Cerebellar nuclear complex (tissue), 1 donor: ENCODE measurements around the gene NTN1.

Source experiments
- DNase-seq, 2 experiments: peaks; one replicate each; lab custom pipeline; 2025; lab: John Stamatoyannopoulos, UW

Gene NTN1

DNA sequence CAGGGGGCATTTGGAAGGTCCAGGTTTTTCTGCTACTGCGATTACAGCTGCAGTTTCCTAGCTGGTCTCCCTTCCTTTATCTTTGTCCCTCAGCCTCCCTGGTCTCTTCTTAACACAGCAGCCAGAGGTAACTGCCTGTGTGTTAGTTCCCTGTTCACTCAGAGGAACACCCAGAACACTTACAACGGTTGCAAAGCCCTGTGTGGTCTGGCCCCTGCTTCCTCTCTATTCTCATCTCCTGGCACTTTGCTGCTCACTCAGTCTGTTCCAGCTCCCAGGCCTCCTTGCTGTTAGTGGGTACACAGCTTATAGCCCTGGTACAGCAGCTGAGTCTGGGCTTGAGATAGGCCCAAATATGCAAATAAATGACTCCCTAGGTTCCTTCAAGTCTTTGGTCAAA, 16.4 kb downstream of the NTN1 start:
- DNase-seq, result no peak

DNA sequence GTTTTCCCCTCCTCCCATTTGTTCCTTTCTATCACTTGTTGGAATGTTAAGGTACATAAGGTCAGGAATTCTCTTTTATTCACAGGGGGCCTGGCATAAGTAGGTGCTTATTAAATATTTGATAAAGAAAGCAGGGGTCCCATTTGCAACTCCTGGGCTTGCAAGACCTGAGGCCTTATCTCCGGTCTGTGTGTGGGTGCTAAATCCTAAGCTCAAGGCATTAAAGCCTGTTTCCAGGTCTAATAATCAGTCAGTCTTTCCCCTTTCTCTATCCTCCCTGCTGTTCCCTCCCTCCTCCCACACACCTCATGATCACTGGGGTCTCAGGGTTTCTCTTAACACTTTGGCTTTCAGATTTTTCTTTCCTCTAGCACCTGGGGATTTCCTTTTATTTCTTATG, 17.1 kb downstream of the NTN1 start:
- DNase-seq, result no peak

DNA sequence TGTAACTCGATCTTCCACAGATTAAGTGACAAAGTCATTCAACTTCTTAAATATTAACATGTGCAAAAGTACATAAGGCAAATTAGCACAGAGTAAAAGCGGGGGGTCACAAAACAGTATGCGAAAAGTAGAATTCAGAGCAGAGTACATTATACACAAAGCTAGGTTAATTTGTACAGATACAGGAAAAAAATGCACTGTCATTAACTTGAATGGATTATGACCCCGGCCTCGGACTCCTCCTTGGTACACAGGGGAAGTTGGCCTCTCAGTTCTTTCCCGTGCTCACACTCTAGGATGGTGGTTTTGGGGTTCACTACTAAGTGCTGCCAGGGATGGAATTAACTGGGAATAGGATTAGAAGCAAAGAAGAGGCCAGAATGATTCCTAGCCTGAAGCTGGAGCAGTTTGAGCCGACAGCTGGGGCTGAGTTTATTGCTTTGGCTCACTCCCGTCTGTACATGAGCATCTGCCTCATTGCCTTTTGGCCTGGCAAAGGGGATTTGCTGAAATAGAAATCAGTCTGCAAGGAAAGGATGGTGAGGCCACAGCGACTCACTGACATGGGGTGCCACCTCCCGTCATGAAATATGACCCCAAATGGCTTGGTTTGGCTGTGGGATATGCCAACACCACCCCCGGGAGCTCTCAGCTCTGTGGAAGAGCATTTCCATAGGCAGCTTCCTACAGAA, 23.6 kb downstream of the NTN1 start:
- no peak for DNase-seq

DNA sequence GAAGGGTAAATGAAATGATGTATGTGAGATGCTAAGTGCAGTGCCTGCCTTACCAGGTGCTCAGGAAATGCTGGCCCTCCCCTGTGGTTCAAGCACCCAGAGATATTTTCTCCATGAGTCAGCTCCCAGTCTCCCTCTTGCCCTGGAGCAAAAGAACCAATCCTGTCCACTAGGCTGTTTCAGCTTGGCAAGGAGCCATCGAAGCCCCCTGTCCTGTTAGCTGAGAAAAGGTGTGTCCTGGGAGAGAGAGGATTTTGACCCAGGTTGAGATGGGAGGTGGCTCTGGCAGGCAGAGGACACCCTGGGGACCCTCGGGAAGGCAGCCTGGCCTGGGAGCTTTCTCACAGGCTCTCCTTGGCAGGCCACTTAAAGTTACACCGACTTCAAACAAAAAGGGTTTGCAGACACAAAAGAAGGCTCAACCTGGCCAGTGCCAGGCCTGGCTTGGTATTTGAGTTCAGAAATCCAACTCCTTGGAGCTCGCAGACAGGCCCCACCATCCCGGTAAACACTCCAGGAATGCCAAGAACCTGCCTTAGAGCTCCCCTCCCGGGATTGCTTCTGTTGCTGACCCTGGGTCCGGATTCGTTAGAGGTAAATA, 29.6 kb downstream of the NTN1 start:
- DNase-seq, result no peak

DNA sequence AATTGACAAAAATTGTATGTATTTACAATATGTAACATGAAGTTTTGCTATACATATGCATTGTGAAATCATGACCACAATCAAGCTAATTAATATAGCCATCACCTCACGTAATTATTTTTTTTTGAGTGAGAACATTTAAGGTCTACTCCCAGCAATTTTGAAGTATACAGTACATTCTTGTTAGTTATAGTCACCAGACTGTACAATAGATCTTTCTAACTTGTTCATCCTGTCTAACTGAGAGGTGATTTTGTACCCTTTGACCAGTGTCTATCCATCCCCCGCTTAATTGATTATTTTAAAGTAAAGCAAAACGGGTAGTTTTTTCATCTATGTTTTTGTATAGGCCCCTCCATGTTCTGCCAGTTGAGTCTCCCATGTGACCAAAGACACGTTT, 30.3 kb downstream of the NTN1 start:
- DNase-seq, result no peak

DNA sequence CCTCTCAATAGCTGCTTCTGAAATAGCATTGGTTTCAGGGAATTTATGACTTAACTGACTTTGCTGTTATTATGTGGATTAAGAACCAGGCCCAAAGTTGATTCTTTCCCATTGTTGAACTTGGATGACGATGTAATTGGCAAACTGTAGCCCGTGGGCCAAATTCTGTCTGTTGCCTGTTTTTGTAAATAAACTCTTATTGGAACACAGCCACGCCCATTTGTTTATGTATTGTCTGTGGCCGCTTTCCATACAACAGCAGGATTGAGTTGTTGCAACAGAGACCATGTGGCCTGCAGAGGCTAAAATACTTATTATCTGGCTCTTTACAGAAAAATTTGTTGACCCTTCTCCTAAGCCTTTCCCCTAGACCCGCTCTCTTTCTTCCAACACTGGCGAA, 31.6 kb downstream of the NTN1 start:
- DNase-seq, result no peak

DNA sequence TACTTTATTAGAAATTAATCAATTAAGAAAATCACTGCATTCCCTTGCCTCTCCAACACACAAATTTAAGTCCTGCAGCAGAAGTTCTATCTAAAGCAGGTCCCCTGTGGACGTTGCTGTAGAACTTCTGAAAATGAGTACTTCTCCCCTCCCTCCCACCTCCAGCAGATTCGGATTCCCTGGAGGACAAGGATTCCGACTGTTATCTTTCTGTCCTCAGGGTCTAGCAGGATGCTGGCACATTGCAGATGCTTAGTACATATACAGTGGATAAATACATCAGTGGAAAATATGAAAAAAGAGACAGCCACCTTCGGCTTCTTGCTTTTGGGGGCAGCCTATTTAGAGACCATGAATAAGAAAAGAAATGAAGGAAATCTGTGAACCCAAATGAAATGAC, 32.1 kb downstream of the NTN1 start:
- no peak for DNase-seq

DNA sequence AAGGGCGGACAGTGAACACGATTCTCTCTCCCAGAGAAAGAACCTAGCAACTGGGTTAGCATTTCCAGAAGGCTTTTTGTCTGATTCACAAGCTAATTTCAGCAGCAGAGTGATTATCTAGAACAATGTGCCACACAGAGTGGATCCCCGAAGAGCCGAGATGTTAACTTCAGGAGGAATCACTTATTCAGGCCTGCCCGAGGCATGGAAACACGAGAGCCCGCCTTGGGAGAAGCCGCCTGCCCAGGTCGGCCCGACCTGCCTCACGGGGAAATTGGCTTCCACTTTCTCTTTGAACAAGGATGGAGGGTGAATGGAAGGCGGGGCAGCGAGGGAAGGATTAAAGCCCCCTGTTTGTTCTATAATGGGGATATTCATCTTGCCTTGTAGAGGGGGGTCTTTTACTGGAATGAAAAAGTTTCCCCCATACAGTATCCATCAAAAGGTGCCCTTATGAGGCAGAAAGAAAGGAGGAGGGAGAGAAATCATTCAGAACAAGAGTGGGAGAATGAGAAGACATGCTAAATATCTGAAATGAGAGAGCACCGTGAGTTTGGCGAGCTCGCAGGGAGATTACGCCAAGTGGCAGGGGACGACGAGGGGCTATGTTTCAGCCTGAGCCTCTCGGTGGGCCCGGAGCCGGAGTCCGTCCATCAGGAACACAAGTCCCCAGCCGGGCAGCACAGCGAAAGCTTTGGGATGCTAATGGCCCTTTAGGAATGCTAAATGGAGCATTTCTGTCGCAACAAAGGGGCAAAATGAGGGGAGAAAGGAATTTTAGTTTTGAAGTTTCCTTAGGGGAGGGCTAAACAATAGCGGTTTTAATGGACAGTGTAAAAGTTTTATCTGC, 33.0 kb downstream of the NTN1 start:
- DNase-seq, result no peak

DNA sequence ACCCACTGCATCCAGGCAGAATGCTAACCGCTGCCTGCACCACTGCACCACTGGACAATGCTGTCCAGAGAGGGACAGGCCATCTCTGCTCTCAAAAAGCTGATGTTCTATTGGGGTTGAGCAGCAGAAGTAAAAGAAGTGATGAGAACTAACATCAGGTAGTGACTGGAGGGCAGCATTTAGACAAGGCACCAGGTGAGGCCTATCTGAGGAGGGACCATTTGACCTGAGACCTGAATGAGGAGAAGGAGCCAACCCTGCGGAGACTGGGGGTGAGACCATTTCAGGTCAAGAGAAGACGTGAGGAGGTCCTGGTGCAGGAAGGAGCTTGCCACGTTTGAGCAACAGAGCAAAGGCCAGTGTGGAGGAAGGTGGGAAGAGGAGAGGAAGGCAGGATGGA, 34.0 kb downstream of the NTN1 start:
- no peak for DNase-seq

DNA sequence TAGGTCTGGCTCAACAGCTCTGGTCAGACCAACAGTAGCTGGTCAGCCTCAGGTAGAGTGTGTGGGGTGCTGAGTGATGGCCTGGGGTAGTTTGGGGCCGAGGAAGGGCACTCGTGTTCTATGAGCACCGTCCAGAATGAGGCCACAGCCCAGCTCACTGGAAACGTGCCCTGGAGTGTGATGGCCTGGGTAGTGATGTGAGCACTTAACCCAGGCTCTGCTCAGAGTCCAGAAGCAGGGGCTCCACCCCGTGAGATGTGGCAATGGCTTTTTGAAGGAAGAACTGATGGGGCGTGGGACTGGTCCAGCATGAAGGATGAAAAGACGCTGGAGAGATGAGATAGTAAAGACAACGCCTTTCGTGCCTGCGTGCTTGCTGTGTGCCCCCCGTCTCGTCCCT, 35.3 kb downstream of the NTN1 start:
- no peak for DNase-seq

DNA sequence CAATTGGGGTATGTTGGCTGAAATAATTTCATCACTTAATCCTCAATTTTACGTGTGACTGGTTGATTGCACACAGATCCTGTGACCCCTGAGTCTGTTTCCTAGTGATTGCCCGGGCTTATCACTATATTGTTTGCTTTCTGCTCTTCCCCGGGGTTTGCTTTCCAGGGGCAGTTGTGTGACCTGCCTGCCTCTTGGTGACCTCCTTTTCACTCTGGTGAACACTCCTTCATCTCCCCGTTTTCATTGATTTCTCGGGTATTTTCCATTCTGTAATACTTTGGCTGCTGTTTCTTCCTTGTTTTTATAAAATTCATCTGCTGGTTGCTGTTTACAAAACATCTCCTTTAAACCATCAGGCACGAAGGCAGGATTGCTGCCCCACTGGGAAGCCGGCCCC, 36.0 kb downstream of the NTN1 start:
- no peak for DNase-seq

DNA sequence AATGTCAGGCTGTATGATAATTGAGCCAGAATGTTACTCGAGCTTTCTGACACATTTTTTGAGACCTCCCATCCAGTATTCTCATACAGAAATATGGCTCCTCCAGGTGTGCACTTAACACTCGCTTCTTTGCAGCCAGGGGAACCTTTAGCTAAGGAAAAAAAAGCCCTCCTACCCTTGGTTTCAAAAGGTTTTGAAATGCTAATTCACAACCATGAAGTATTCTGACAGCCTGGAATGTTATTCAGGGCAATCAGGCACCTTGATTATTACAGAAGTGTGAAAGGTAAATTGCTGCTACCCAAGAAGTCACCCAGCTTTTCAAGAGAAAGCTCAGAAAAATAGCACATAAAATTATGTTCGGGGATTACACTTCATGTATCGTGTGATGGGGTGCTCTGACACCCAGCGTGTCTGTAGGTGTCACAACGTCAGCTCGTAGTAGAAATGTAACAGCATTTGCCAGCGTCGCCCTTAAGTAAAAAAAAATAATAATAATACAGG, 41.1 kb downstream of the NTN1 start:
- no peak for DNase-seq

DNA sequence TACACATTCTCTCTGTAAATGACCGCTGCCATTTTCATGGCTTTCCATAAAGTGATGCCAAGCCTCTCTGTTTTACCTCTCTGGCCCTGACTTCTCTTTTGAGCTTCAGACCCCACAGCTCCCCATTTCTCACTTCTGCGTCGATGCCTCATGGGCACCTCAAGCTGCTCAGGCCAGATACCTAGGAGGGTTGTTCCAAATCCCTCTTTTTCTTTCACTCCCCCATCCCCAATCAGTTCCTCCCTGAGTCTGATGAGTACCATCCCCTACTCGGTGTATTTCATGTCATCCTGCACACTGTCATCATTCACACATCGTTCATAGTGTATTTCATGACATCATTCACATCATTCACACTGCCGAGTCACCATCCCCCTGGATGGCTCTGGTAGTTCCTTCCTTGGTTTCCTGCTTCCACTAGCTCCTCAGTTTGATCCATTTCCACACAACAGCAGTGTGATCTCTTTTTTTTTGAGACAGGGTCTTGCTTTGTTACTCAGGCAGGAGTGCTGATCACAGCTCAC, 43.1 kb downstream of the NTN1 start:
- DNase-seq, result no peak

DNA sequence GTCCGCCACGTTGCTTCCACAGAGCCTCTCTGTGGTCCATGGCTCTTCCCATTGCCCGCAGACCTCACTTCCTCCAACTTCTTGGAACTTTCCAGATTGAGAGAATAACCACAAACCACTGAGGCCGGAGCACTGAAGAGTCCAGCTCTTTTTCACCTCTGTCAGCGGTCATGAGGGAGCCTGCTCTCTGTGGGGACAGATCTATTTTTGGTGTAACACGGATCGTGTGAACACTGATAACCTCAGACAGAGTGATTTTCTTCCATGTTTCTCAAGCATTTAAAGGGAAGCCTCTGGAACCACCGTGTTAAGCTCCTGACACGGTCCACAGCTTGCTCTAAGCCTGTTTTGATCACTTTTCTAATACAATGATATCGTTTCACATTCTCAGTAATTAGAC, 49.7 kb downstream of the NTN1 start:
- DNase-seq, result no peak

DNA sequence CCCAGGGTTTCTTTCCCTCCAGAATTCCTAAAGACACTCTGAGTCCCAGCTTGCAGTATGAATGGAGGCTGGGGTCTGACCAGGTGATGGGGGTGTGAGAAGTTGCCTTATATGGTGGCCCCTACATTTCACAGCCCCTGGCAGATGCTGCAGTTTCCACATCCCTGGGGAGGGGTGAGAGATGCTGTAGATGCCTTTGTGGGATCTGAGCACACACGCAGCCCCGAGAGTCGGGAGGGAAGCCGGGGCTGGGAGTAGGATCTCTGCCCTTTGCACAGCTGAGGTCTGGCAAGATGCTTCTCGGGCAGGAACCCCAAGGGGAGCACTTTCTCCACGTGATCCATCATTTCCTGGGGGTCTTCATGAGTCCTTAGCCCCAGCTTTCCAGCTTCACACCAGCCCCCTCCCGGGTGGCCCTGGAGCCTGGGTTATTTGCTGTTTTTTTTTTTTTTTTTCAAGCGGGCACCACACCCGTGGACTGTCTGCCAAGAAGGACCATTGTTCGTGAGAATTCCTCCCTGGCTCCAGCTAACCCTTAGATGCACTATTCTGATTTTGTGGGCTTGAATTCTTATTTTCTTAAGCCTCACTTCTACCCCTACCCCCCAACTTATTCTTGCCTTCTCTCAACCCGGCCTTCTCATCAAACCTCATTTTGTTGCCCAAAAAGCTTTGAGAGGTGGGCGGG, 50.6 kb downstream of the NTN1 start:
- no peak for DNase-seq

DNA sequence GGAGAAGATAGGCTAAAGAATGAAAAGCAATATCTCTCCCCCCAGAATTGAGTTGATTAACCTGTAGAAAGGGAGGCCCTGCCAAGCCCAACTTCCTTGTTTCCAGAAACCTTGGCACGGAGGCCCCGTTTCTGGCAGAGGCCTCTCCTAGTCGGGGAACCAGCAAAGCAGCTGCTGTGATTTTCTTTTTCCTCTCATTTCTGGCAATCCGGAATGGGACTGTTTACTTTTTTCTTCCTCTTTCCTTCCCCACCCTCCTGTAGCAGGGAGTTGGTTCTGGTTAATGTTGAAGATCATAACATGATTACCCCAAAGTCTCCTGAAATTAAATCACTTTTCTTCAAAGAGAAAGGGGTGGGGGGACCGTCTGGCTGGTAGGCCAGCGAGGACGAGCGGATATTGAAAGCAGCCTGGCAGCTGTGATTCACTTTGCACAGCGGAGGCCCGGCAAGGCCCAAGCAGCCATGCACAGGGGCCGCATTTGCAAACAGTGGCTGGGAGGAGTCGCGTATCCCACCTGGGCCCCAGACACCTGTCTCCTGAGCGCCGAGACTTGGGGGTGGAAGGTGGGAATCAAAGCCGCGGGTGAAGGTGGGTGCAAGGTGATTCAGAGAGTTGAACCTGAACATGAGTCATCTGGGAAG, 51.5 kb downstream of the NTN1 start:
- DNase-seq, result no peak

DNA sequence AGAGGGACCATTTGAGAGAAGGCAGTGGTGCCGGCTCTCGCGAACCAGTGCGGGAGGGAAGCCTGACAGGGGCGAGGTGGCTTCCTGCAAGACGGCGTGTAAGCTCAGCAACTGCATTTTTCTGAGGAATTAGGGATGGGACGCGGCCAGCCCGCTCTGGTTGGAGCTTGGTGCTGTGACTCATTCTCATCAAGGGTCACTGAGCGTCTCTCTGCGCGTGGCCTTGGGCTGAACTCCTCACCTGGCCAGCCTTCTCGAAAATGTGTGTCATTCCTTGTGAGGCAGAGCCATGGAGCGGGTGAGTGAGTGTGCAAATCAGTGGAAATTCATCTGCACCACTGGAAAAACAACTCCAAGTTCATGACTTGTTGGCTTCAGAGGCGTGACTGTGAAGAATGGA, 52.8 kb downstream of the NTN1 start:
- no peak for DNase-seq

DNA sequence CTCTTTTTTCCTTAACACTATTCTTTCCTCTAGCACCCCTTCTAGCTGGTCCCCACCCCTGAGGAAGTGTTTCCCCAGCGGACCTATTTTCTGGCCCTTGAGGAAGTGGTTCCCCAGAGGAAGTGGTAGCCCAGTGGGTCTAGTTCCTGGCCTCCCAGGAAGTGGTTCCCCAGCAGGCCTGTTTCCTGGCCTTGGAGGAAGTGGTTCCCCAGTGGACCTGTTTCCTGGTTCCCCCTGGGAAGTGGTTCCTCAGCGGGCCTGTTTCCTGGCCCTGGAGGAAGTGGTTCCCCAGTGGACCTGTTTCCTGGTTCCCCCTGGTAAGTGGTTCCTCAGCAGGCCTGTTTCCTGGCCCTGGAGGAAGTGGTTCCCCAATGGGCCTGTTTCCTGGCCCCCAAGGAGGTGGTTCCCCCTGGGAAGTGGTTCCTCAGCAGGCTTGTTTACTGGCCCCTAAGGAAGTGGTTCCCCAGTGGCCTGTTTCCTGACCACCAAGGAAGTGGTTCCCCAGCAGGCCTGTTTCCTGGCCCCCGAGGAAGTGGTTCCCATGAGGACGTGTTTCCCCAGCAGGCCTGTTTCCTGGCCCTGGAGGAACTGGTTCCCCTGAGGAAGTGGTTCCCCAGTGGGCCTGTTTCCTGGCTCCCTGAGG, 58.3 kb downstream of the NTN1 start:
- no peak for DNase-seq

DNA sequence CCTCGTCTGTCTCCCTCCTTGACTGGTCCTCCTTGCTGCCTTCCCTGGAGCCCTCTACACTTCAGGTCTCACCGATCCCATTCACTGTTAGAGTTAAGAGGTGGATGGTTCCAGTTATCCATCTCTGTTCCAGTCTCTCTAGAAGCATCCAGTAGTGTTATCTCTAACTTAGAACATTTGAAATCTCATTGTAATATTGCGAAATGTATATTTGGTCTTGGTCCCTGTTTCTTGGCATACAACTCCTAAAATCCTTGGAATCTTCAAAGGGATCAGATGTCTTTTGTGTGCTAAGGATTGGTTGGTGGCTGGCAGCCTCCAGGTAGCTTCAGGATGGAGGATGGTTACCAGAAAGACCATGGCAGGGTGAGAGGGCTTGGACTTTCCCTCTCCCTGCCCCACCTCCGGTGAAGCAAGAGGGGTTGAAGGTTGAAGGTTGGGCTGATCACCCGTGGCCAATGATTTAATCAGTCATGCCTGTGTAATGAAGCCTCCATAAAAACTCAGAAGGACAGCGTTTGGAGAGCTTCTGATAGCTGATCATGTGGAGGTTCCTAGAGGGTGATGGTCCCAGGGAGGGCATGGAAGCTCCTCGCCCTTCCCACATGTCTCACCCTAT, 59.1 kb downstream of the NTN1 start:
- DNase-seq, result no peak

DNA sequence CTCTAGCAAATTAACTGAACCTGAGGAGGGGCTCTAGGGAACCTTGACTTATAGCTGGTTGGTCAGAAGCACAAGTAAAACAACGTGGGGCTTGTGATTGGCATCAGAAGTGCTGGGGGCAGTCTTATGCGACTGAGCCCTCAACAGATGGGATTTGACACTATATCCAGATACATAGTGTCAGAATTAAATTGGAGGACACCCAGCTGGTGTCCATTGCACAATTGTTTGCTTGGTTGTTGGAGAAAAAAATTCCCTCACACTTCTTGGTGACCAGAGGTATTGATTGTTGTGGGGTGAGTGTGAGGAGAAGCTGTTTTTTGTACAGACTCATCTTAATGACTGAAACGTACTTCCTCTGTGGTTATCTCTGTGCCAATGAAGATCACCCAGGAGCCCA, 59.7 kb downstream of the NTN1 start:
- DNase-seq, result no peak

DNA sequence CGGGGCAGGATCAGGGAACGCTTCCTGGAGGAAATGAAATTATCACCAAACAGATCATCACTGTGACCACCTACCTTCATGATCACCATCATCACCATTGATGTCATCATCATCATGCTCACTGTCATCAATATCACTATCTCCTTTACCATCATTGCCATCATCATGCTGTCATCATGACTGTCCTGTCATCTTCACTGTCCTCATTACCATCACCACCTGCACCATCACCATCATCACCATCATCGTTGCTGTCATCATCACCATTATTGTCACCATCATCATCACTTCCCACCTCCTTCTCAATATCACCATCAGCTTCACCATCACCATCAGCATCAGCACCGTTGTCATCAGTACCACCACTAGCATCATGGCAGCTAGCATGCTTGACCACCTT, 65.3 kb downstream of the NTN1 start:
- no peak for DNase-seq
